Tongue (tissue), 3 donors: ENCODE results near the gene TMEM245. TPM values are rescaled to one million over a fixed set of nuclear protein-coding genes. Genes with fewer than 3 reads are reported as not detected.
"Not testable (repeated sequence)": the region's sequence is repeated elsewhere in the genome, so short reads cannot be mapped to it uniquely, and the experiment has no call there.

Source experiments
- DNase-seq: peaks from one replicate; pipeline ENCODE4 v3.0.0-alpha.2; 2015
- small RNA-seq: library from RNA; depleted of rRNA; stranded (forward); fragments of <200 nt; gene quantifications from one replicate; pipeline ENCODE3, GENCODE V24; 2014; ENCODE audit warnings: low replicate concordance
- total RNA-seq: library from RNA; depleted of rRNA; stranded (reverse); fragments of >200 nt; gene quantifications from one replicate; pipeline ENCODE4 v1.2.3, GENCODE V29; 2014

TMEM245 gene
- total RNA-seq, 1 donor from 2014 or later: 79.0 TPM

- no peak for DNase-seq
Observed at GRCh38 chr9:108991479-108991878, 128.3 kb downstream of the TMEM245 start.

GRCh38 chr9:108983885-108984284, 135.9 kb downstream of the TMEM245 start:
- DNase-seq: no peak

- DNase-seq: no peak
Observed at GRCh38 chr9:108980893-108981292, 138.9 kb downstream of the TMEM245 start.

- peak; percentile 32 for DNase-seq
Observed at GRCh38 chr9:108978205-108978604, 141.5 kb downstream of the TMEM245 start.

GRCh38 chr9:108973895-108974294, 145.9 kb downstream of the TMEM245 start:
- DNase-seq: peak; percentile 15

GRCh38 chr9:108972626-108973209, 147.0 kb downstream of the TMEM245 start:
- DNase-seq: peak; percentile 21

- no peak for DNase-seq
Observed at GRCh38 chr9:108972186-108972585, 147.6 kb downstream of the TMEM245 start.

- not testable (repeated sequence) for DNase-seq
Observed at GRCh38 chr9:108971392-108971791, 148.4 kb downstream of the TMEM245 start.

GRCh38 chr9:108967916-108968315, 151.8 kb downstream of the TMEM245 start:
- DNase-seq: no peak

Small RNA genes lying within 50 kb of the gene (small RNA-seq; reads per million reads assigned to genes)
- gene MIR32 (15.8 reads per million, percentile 94 among the genes with 10 or more reads in this experiment), gene RF00019 (not detected)

Other genes with a start within 250 kb of the TMEM245 start
- gene ELP1, start 185.8 kb downstream of the TMEM245 start, total RNA-seq: 52.1 TPM
- gene ABITRAM, start 185.5 kb downstream of the TMEM245 start, total RNA-seq: 9.0 TPM
- gene CTNNAL1, start 106.4 kb downstream of the TMEM245 start, total RNA-seq: 51.2 TPM
- gene FRRS1L, start 47.3 kb upstream of the TMEM245 start, total RNA-seq: 4.7 TPM
- gene EPB41L4B, start 201.1 kb upstream of the TMEM245 start, total RNA-seq: 5.8 TPM